Activated naive CD4-positive, alpha-beta T cell treated with anti-CD3 and anti-CD28 coated beads, Interleukin-2, amount 50 U/mL, for 16 hours (primary cell): ENCODE measurements around the gene ARHGEF12.

Experiments
- DNase-seq: peaks from one replicate; pipeline ENCODE4 v3.0.0-alpha.2; 2020

ARHGEF12 gene

GRCh38 chr11:120318906-120319305 is 17.3 kb upstream of the ARHGEF12 start:
- DNase-seq = no peak

DNA sequence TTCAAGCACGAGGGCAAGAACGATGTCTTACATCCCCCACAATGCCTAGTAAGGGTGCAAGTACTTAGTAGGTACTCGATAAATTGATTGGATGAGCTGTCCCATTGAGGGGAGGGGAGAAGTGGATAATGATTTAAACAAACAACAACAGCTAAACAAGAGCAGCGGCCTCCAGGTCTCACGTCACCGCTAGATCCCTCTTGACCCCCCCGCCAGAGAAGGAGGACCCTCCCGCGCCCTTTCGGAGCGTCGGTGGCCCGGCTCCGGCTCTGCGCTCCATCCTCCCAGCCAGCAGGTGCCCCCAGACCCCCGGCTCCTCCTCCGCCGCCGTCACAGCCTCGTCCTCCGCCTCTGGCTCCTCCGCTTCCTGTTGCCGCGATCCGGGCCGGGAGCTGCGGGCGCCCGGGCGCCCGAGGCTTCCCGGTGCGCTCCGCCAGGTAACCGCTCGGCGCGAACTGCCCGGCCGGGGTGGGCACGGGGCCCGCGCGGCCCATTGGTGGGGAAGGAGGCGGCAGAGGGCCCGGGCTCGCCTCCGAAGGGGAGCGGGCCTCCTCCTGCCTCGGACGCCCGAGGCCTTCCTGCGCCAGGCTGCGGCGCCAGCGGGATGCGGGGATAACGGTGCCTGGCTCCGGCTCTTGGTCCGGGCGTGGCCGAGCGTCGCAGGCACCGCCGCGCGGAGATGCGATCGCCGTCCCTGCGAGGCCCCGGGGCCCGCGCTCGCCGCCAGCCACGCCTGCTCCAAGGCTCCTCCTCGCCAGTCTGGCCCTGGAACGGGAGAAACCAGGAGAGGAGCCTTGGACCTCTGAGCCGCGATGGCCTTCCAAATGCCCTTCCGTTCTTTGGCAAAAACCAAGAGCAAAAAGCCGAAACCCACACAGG is 11.0 kb upstream of the ARHGEF12 start, which contains the start of gene TLCD5:
TLCD5 (plus strand) TSS at position 368 of the 879 bp plus-strand sequence. CDS start 2,143 bp downstream, outside the sequence.
- DNase-seq = peak; percentile 36

DNA sequence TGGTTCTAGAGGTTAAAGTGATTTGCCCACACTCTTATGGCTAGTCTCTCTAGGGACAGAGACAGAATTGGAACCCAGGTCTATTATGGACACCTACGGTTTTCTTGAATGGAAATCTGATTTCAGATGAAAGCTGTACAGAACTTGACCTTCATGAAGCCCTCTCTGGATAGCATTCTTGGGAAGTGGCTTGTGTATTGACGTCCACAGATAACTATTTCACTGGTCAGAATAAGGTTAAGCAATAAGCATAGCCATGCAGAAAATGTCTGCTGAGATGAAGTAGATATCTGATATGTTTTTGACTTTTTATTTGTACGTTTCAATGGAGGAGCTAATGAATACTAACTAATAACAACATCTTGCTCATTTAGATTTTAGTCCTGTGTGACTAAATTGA is 10.0 kb upstream of the ARHGEF12 start:
- no peak for DNase-seq

DNA sequence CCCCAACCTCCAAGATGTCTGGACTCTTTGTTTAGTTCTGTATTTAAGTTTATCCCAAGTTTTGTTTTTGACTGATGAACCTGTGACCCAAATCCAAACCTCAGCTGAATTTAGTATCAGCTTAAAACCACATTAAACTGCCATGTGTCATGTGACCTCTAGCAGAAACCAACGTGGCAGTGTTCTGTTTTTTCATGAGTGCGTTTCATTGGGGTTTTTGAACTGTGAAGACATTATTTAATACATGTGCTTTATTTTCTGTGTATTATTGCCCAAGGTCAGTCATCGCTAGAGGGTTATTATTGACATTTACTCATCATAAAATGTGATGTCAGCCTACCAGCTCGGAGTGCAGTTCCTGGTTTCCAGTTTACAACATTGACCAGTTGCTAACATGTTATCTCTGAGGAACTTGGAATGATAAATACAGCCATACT is 9.3 kb upstream of the ARHGEF12 start:
- DNase-seq = no peak

DNA sequence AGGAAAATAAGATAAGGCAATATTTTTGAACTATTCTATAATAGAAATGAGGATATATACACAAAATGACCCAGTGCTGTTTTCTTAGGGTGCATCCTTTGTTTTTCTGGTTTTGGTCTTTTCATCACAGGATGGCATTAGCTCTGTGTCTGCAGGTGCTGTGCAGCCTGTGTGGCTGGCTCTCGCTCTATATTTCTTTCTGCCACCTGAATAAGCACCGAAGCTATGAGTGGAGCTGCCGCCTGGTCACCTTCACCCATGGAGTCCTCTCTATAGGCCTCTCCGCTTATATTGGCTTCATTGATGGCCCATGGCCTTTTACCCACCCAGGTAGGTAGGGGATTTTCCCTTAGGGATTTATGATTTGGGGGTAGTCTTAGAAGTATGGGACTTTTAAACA is 8.9 kb upstream of the ARHGEF12 start:
- DNase-seq = no peak

GRCh38 chr11:120329556-120329955 is 6.7 kb upstream of the ARHGEF12 start:
- DNase-seq = no peak

DNA sequence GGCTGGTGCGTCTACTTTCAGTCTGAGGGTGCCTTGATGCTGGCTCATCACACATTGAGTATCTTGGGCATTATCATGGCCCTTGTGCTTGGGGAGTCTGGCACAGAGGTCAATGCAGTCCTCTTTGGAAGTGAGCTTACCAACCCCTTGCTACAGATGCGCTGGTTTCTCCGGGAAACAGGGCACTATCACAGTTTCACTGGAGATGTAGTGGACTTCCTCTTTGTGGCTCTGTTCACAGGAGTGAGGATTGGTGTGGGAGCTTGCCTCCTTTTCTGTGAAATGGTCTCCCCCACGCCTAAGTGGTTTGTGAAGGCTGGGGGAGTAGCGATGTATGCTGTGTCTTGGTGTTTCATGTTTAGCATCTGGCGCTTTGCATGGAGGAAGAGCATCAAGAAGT is 6.2 kb upstream of the ARHGEF12 start:
- DNase-seq = no peak

DNA sequence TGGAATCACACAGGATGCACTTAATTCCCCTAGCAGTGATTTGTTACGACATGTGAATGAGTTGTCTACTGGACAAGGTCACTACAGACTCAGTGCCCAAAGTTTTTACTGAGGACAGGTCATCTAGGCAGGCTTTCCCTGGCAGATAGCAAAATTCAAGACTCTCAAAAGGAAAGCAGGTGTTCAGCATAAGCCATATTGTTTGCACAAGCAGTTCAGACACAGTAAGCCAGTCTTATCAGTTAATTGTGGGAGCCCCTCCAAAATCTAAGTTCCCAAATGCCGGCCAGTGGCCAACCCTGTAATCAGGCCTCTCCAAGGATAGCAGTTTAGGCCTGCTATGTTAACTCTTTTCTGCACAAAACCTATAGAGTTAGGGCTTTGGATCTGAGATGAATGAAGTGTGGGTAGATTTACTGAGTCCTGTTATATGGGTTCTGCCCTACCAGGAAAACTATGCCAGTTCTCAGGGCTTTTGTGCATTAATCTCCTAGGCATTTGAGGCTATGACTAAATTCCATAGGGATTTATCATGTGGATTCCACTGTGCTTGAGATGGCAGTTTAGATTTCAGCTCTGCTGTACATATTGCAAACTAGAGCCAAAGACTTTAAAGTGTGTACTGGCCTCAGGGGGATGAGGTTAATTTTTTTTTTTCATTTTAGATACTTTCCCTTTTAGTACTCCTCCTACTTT is 4.8 kb upstream of the ARHGEF12 start:
- no peak for DNase-seq

- DNase-seq = no peak
Observed at GRCh38 chr11:120332822-120333716, 3.1 kb upstream of the ARHGEF12 start.

GRCh38 chr11:120333801-120334200 is 2.4 kb upstream of the ARHGEF12 start:
- no peak for DNase-seq

GRCh38 chr11:120334332-120334731 is 1.9 kb upstream of the ARHGEF12 start:
- DNase-seq = no peak

- DNase-seq = peak; percentile 46
Observed at GRCh38 chr11:120334894-120335462, 1.2 kb upstream of the ARHGEF12 start.

DNA sequence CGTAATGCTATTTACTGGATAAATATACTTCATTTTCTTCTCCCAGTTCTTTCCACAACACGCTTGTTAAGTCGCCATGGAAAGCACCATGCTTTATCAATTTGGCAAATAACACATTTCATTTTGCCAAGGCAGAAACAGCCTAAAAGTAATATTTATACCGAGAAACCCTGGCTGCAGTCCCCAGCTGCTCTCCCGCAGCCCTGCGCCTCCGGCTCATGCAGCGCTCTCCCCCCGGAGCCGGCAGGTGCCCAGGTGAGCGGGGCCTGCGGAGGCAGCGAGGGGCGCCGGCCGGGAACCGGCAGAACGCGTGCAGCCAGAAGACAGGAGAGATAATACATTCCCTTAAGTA is 681 bp upstream of the ARHGEF12 start:
- peak; percentile 41 for DNase-seq

GRCh38 chr11:120336641-120337354 is 585 bp downstream of the ARHGEF12 start:
- peak; percentile 48 for DNase-seq

DNA sequence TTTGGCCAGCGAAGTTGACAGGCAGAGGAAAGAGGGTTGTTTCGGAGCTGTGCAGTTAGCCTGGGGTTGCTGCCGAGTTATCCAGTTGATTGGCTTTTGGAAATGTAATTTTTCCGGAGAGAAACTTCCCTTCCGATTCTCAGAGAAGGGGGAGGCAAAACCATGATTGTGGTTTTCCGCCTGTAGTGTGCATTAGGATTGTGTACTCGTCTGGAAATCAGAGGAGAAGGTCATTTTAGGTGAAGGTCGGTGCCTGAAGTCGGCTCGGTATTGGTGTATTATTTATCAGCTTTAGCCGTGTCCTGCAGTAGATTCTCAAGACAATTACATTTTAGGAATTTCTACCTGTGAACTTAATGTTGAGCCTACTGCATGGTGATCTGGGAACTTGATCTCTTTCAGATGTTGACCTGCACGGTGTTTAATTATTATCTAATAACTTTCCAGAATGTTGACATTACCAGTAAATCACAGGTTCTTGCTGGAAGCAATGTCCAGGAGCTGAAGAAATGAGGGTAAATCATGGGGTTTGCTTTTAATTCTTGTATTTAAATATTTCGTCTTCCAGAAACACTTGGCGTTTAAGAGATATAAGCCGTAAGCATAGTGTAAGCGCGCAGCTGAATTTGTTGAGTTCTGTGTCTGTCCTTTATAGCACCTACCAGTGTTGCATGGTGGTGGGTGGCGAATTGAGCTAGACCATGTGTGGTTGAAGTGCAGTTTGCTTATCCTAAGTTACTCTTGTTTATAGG is 1.3 kb downstream of the ARHGEF12 start:
- DNase-seq = no peak

- DNase-seq = no peak
Observed at GRCh38 chr11:120338107-120338933, 2.1 kb downstream of the ARHGEF12 start.

- no peak for DNase-seq
Observed at GRCh38 chr11:120339394-120339890, 3.2 kb downstream of the ARHGEF12 start.

- DNase-seq = no peak
Observed at GRCh38 chr11:120340529-120340928, 4.3 kb downstream of the ARHGEF12 start.

GRCh38 chr11:120342226-120342625 is 6.0 kb downstream of the ARHGEF12 start:
- no peak for DNase-seq

GRCh38 chr11:120342678-120343077 is 6.5 kb downstream of the ARHGEF12 start:
- DNase-seq = no peak
